Tibial artery (tissue), 4 donors: ENCODE results near the gene USP6NL.

ENCODE experiments used
- DNase-seq, 2 donors: peaks; one replicate each; pipeline ENCODE4 v3.0.0-alpha.2; 2019
- H3K27ac ChIP-seq, 2 donors: fragments of 200-600 bp; sonication (generic) in 1 of 2; 1 replicate in 1 of 2; 2 replicates in 1 of 2; pipeline ENCODE4 v1.5.1; 2018 to 2019; ENCODE audit warnings: mild to moderate bottlenecking in 1 of 2
- H3K27me3 ChIP-seq, 2 donors: fragments of 200-600 bp; sonication (generic) in 1 of 2; one replicate each; pipeline versions ENCODE4 v1.5.1 to v1.6.0; 2016 to 2019
- H3K36me3 ChIP-seq, 3 donors: fragments of 200-600 bp; sonication (generic) in 2 of 3; one replicate each; pipeline ENCODE4 v1.5.1; 2016 to 2019; ENCODE audit warnings: mild to moderate bottlenecking in 2 of 3
- H3K4me1 ChIP-seq, 4 donors: fragments of 200-600 bp; sonication (generic) in 2 of 4; 1 replicate in 3 of 4; 2 replicates in 1 of 4; pipeline ENCODE4 v1.5.1; 2016 to 2019
- H3K4me3 ChIP-seq, 2 donors: fragments of 200-600 bp; sonication (generic) in 1 of 2; 1 replicate in 1 of 2; 2 replicates in 1 of 2; pipeline ENCODE4 v1.5.1; 2018 to 2019; ENCODE audit warnings: mild to moderate bottlenecking in 2 of 2
- H3K9me3 ChIP-seq, 3 donors: fragments of 200-600 bp; sonication (generic) in 1 of 3; one replicate each; pipeline ENCODE4 v1.5.1; 2016 to 2019
- CTCF ChIP-seq, 2 experiments: fragments of 200-600 bp in 1 of 2; fragments of 450-650 bp in 1 of 2; IDR thresholded peaks; one replicate each; pipeline ENCODE4 v1.5.1; 2017 to 2019; ENCODE audit warnings: antibody characterized with exemption in 2 of 2, mild to moderate bottlenecking in 1 of 2, moderate library complexity in 1 of 2
- intact Hi-C: fragments of 100-400 bp; cut with DNase I; formaldehyde crosslinking; loops from one replicate; pipeline ENCODE4 v1.15.0; 2023; ENCODE audit warnings: low total_unique reads

The USP6NL gene

DNA sequence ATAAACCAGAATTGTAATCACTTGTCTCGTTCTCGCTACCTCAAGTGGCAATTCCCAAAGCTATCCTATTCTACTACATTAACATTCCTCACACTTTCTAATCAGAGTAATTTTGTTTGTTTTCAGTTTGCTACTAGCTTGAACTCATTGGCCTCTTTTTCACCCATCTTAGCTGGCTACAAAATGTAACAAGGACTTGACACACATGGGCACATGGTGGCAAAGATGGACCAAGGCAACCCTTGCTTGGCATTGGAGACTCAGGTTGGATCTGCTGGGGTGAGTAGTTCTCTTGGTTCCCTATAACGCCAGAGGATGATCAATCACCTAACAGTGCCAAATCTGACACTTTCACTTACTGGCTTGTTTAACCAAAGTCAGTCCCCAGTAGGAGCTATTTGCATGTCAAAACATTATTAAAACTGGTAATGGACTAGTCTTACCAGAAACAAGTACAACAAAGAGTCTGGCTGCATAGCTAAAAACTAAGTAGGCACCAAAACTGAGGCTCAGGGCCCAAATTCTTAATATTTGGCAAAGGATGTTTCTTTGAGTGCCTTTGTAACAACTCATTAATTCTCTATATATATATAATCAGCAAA, 1.9 kb downstream of the USP6NL start:
- Histone ChIP-seq H3K36me3 (no peaks in the 10 kb centered on the region), H3K4me1 (peaks cover 0 to 23% (median 12%) of the 10 kb centered on the region in 4 donors), H3K4me3 (peak overlapping the region in 1 of 2 donors; percentile 96), H3K27ac (no peak overlapping the region), H3K9me3 (no peaks in the 10 kb centered on the region), H3K27me3 (no peaks in the 10 kb centered on the region)
- DNase-seq: no peak
- no peak for TF ChIP-seq CTCF (IDR thresholded peaks at IDR 0.05)
- intact Hi-C loops: loop anchor here (10.0 kb wide), 1 partner anchor 75 kb away; no protein-coding TSS in a partner anchor

GRCh38 chr10:11609052-11609451, 2.4 kb downstream of the USP6NL start:
- no peak for DNase-seq
- TF ChIP-seq CTCF (IDR thresholded peaks at IDR 0.05): no peak
- Histone ChIP-seq H3K27ac (no peak overlapping the region), H3K27me3 (no peaks in the 10 kb centered on the region), H3K36me3 (no peaks in the 10 kb centered on the region), H3K4me3 (no peak overlapping the region), H3K9me3 (no peaks in the 10 kb centered on the region), H3K4me1 (peaks cover 0 to 23% (median 12%) of the 10 kb centered on the region in 4 donors)
- intact Hi-C loops: loop anchor here (10.0 kb wide), 1 partner anchor 74 kb away; no protein-coding TSS in a partner anchor

DNA sequence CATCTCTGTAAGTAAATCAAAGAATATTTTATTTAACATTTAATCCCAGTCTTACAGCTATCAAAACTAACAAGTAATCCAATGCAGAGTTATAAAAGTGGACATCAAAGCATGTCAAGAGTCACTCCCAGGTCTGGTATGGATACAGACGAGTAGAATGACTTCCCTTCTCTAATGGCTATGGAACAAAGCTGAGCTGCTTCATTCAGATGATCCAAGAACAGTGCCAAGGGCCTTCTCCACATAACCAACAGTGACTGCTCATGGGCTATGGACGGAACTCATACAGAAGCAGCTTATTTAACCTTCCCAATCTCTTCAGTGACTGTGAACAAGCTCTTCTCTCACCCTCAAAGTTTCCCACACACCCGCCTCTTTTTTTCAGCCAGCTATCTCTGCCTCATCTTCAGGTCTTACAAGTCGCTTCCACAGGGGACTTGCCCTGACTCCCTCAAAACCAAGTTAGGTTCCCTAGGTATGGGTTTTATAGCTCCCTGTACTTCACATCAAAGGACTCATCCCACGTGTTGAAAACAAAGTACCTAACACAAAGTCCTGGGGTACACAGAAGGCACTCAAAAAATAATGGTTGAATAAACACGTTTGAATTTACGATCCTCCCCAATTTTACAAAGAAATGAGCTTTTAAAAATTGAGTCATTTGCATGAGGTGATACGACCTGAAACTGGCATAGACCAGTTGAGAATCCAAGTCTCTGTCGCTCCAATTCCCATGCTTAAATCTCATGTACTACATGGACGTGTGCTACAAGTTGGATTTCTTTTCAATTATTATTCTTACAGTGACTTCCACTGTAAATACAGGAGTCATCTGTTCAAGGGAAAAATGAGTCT, 3.1 kb downstream of the USP6NL start:
- no peak overlapping the region for H3K27ac ChIP-seq
- intact Hi-C loops: loop anchor here (10.0 kb wide), 1 partner anchor 74 kb away; no protein-coding TSS in a partner anchor
- H3K4me3 ChIP-seq: no peak overlapping the region
- DNase-seq: no peak
- peaks cover 0 to 23% (median 12%) of the 10 kb centered on the region in 4 donors for H3K4me1 ChIP-seq
- no peaks in the 10 kb centered on the region for H3K27me3 ChIP-seq
- no peaks in the 10 kb centered on the region for H3K9me3 ChIP-seq
- no peak for TF ChIP-seq CTCF (IDR thresholded peaks at IDR 0.05)
- no peaks in the 10 kb centered on the region for H3K36me3 ChIP-seq

DNA sequence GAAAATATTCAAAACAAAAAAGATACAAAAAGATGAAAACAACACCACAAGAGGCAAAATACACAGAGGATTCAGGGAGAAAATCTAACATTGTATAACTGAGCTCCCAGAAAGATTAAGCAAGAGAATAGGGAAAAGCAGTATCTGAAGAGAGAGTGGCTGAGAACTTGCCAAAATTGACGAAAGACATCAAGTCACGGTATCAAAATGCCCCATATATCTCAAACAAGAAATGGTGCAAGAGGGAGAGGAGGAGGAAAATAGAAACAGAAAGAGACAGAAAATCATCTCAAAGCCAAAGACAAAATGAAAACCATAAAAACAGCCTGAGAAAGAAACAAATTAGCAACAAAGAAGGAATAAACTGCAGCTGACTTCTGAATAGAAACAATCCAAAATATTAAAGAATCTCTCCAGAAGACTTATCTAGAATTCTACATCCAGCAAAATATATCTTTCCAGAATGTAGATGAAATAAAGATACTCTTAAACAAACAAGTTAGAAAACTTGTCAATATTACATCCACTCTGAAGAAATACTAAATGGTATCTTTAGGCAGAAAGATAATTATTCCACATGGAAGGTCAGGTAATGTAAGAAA, 5.5 kb downstream of the USP6NL start:
- Histone ChIP-seq H3K36me3 (no peaks in the 10 kb centered on the region), H3K27ac (no peak overlapping the region)
- no peak for TF ChIP-seq CTCF (IDR thresholded peaks at IDR 0.05)

GRCh38 chr10:11604865-11605650, 6.4 kb downstream of the USP6NL start:
- Histone ChIP-seq H3K36me3 (no peaks in the 10 kb centered on the region), H3K9me3 (no peaks in the 10 kb centered on the region), H3K27ac (no peak overlapping the region), H3K4me1 (peaks cover 0 to 14% (median 9%) of the 10 kb centered on the region in 4 donors), H3K27me3 (no peaks in the 10 kb centered on the region), H3K4me3 (no peak overlapping the region)
- intact Hi-C loops: loop anchor here (10.0 kb wide), 1 partner anchor 70 kb away; no protein-coding TSS in a partner anchor
- TF ChIP-seq CTCF (IDR thresholded peaks at IDR 0.05): no peak
- DNase-seq: no peak

More for the DNA sequence above, 5.5 kb downstream of the USP6NL start:
- H3K9me3 ChIP-seq: no peaks in the 10 kb centered on the region
- intact Hi-C loops: loop anchor here (10.0 kb wide), 1 partner anchor 71 kb away; no protein-coding TSS in a partner anchor
- no peak for DNase-seq
- no peaks in the 10 kb centered on the region for H3K27me3 ChIP-seq
- H3K4me1 ChIP-seq: peaks cover 0 to 19% (median 12%) of the 10 kb centered on the region in 4 donors
- no peak overlapping the region for H3K4me3 ChIP-seq
